Measurements from ENCODE around the gene TTLL11. TPM values are rescaled to one million over a fixed set of nuclear protein-coding genes. Genes with fewer than 3 reads are reported as not detected.

The TTLL11 gene
- total and polyA plus RNA-seq, 9 donors, result 14.2 to 29.3 (median 20.1) TPM

GRCh38 chr9:122125509-122126330 is 32.6 kb upstream of the TTLL11 start:
- DNase-seq, result no peak
- Histone ChIP-seq H3K4me1 (ENCODE audit: control insufficient read depth, insufficient read depth, low read length) (peaks cover 28% of the 10 kb centered on the region), H3K27ac (ENCODE audit: low read length) (no peak overlapping the region), H3K27me3 (ENCODE audit: control insufficient read depth, insufficient read depth, low read length) (peaks cover 37% of the 10 kb centered on the region), H3K9me3 (replicated peaks; ENCODE audit: control insufficient read depth, low read depth, low read length) (no peaks in the 10 kb centered on the region), H3K4me3 (ENCODE audit: low read length) (no peak overlapping the region), H3K36me3 (ENCODE audit: control insufficient read depth, insufficient read depth, low read length) (no peaks in the 10 kb centered on the region)
- 39% methylated on average over 16 of the region's 21 CpGs for WGBS (ENCODE audit: insufficient coverage)

GRCh38 chr9:122125158-122125508 is 32.0 kb upstream of the TTLL11 start:
- 0% methylated on average over 4 of the region's 8 CpGs for WGBS (ENCODE audit: insufficient coverage)

GRCh38 chr9:122124528-122124927 is 31.4 kb upstream of the TTLL11 start:
- DNase-seq, result no peak
- H3K27me3 ChIP-seq (ENCODE audit: control insufficient read depth, insufficient read depth, low read length), result peaks cover 37% of the 10 kb centered on the region
- no peak overlapping the region for H3K27ac ChIP-seq (ENCODE audit: low read length)
- H3K4me1 ChIP-seq (ENCODE audit: control insufficient read depth, insufficient read depth, low read length), result peaks cover 37% of the 10 kb centered on the region
- H3K4me3 ChIP-seq (ENCODE audit: low read length), result no peak overlapping the region
- WGBS (ENCODE audit: insufficient coverage), result 63% methylated on average over 6 of the region's 7 CpGs
- no peaks in the 10 kb centered on the region for H3K36me3 ChIP-seq (ENCODE audit: control insufficient read depth, insufficient read depth, low read length)
- no peaks in the 10 kb centered on the region for H3K9me3 ChIP-seq (replicated peaks; ENCODE audit: control insufficient read depth, low read depth, low read length)

More at GRCh38 chr9:122125158-122125508, 32.0 kb upstream of the TTLL11 start:
- no peaks in the 10 kb centered on the region for H3K9me3 ChIP-seq (replicated peaks; ENCODE audit: control insufficient read depth, low read depth, low read length)
- H3K27me3 ChIP-seq (ENCODE audit: control insufficient read depth, insufficient read depth, low read length), result peaks cover 37% of the 10 kb centered on the region
- H3K36me3 ChIP-seq (ENCODE audit: control insufficient read depth, insufficient read depth, low read length), result no peaks in the 10 kb centered on the region
- H3K27ac ChIP-seq (ENCODE audit: low read length), result no peak overlapping the region
- peaks cover 33% of the 10 kb centered on the region for H3K4me1 ChIP-seq (ENCODE audit: control insufficient read depth, insufficient read depth, low read length)
- DNase-seq, result peak; percentile 83
- H3K4me3 ChIP-seq (ENCODE audit: low read length), result no peak overlapping the region

GRCh38 chr9:122124048-122124447 is 30.9 kb upstream of the TTLL11 start:
- no peaks in the 10 kb centered on the region for H3K36me3 ChIP-seq (ENCODE audit: control insufficient read depth, insufficient read depth, low read length)
- no peak overlapping the region for H3K27ac ChIP-seq (ENCODE audit: low read length)
- no CpG with 5 or more reads among the region's 1 CpG for WGBS (ENCODE audit: insufficient coverage)
- H3K9me3 ChIP-seq (replicated peaks; ENCODE audit: control insufficient read depth, low read depth, low read length), result no peaks in the 10 kb centered on the region
- peaks cover 40% of the 10 kb centered on the region for H3K4me1 ChIP-seq (ENCODE audit: control insufficient read depth, insufficient read depth, low read length)
- no peak overlapping the region for H3K4me3 ChIP-seq (ENCODE audit: low read length)
- peaks cover 37% of the 10 kb centered on the region for H3K27me3 ChIP-seq (ENCODE audit: control insufficient read depth, insufficient read depth, low read length)
- DNase-seq, result no peak

GRCh38 chr9:122122903-122123632 is 30.0 kb upstream of the TTLL11 start:
- peak; percentile 73 for DNase-seq
- Histone ChIP-seq H3K27ac (ENCODE audit: low read length) (no peak overlapping the region), H3K27me3 (ENCODE audit: control insufficient read depth, insufficient read depth, low read length) (peaks cover 37% of the 10 kb centered on the region), H3K36me3 (ENCODE audit: control insufficient read depth, insufficient read depth, low read length) (no peaks in the 10 kb centered on the region), H3K9me3 (replicated peaks; ENCODE audit: control insufficient read depth, low read depth, low read length) (no peaks in the 10 kb centered on the region), H3K4me1 (ENCODE audit: control insufficient read depth, insufficient read depth, low read length) (peaks cover 44% of the 10 kb centered on the region), H3K4me3 (ENCODE audit: low read length) (no peak overlapping the region)
- WGBS (ENCODE audit: insufficient coverage), result 28% methylated on average over 12 of the region's 13 CpGs

GRCh38 chr9:122122468-122122867 is 29.4 kb upstream of the TTLL11 start:
- Histone ChIP-seq H3K4me1 (ENCODE audit: control insufficient read depth, insufficient read depth, low read length) (peaks cover 42% of the 10 kb centered on the region), H3K27ac (ENCODE audit: low read length) (no peak overlapping the region), H3K36me3 (ENCODE audit: control insufficient read depth, insufficient read depth, low read length) (no peaks in the 10 kb centered on the region), H3K27me3 (ENCODE audit: control insufficient read depth, insufficient read depth, low read length) (peaks cover 34% of the 10 kb centered on the region), H3K9me3 (replicated peaks; ENCODE audit: control insufficient read depth, low read depth, low read length) (no peaks in the 10 kb centered on the region), H3K4me3 (ENCODE audit: low read length) (no peak overlapping the region)
- no peak for DNase-seq
- 79% methylated on average over 2 of the region's 6 CpGs for WGBS (ENCODE audit: insufficient coverage)

- Histone ChIP-seq H3K27me3 (ENCODE audit: control insufficient read depth, insufficient read depth, low read length) (peaks cover 28% of the 10 kb centered on the region), H3K9me3 (replicated peaks; ENCODE audit: control insufficient read depth, low read depth, low read length) (no peaks in the 10 kb centered on the region), H3K4me3 (ENCODE audit: low read length) (no peak overlapping the region), H3K36me3 (ENCODE audit: control insufficient read depth, insufficient read depth, low read length) (no peaks in the 10 kb centered on the region), H3K4me1 (ENCODE audit: control insufficient read depth, insufficient read depth, low read length) (peaks cover 42% of the 10 kb centered on the region), H3K27ac (ENCODE audit: low read length) (no peak overlapping the region)
- 88% methylated on average over 6 of the region's 6 CpGs for WGBS (ENCODE audit: insufficient coverage)
- DNase-seq, result no peak
Observed at GRCh38 chr9:122121931-122122330, 28.8 kb upstream of the TTLL11 start.

GRCh38 chr9:122121391-122121790 is 28.3 kb upstream of the TTLL11 start:
- Histone ChIP-seq H3K27me3 (ENCODE audit: control insufficient read depth, insufficient read depth, low read length) (peaks cover 23% of the 10 kb centered on the region), H3K9me3 (replicated peaks; ENCODE audit: control insufficient read depth, low read depth, low read length) (no peaks in the 10 kb centered on the region), H3K4me1 (ENCODE audit: control insufficient read depth, insufficient read depth, low read length) (peaks cover 38% of the 10 kb centered on the region), H3K36me3 (ENCODE audit: control insufficient read depth, insufficient read depth, low read length) (no peaks in the 10 kb centered on the region), H3K4me3 (ENCODE audit: low read length) (no peak overlapping the region), H3K27ac (ENCODE audit: low read length) (no peak overlapping the region)
- DNase-seq, result no peak
- WGBS (ENCODE audit: insufficient coverage), result 91% methylated on average over 9 of the region's 10 CpGs

- H3K9me3 ChIP-seq (replicated peaks; ENCODE audit: control insufficient read depth, low read depth, low read length), result no peaks in the 10 kb centered on the region
- no peak overlapping the region for H3K4me3 ChIP-seq (ENCODE audit: low read length)
- no peaks in the 10 kb centered on the region for H3K36me3 ChIP-seq (ENCODE audit: control insufficient read depth, insufficient read depth, low read length)
- H3K27me3 ChIP-seq (ENCODE audit: control insufficient read depth, insufficient read depth, low read length), result peaks cover 14% of the 10 kb centered on the region
- no peak overlapping the region for H3K27ac ChIP-seq (ENCODE audit: low read length)
- H3K4me1 ChIP-seq (ENCODE audit: control insufficient read depth, insufficient read depth, low read length), result peaks cover 35% of the 10 kb centered on the region
- DNase-seq, result no peak
- 83% methylated on average over 7 of the region's 10 CpGs for WGBS (ENCODE audit: insufficient coverage)
Observed at GRCh38 chr9:122120316-122121071, 27.4 kb upstream of the TTLL11 start.

GRCh38 chr9:122119721-122120120 is 26.6 kb upstream of the TTLL11 start:
- Histone ChIP-seq H3K36me3 (ENCODE audit: control insufficient read depth, insufficient read depth, low read length) (no peaks in the 10 kb centered on the region), H3K9me3 (replicated peaks; ENCODE audit: control insufficient read depth, low read depth, low read length) (no peaks in the 10 kb centered on the region), H3K4me3 (ENCODE audit: low read length) (no peak overlapping the region), H3K27me3 (ENCODE audit: control insufficient read depth, insufficient read depth, low read length) (peaks cover 6% of the 10 kb centered on the region), H3K27ac (ENCODE audit: low read length) (no peak overlapping the region), H3K4me1 (ENCODE audit: control insufficient read depth, insufficient read depth, low read length) (peaks cover 31% of the 10 kb centered on the region)
- DNase-seq, result no peak
- 82% methylated on average over 4 of the region's 5 CpGs for WGBS (ENCODE audit: insufficient coverage)
